ENCODE results near the gene PLA2G2E.
"Not testable (repeated sequence)": the region's sequence is repeated elsewhere in the genome, so short reads cannot be mapped to it uniquely, and the experiment has no call there.

The PLA2G2E gene

DNA sequence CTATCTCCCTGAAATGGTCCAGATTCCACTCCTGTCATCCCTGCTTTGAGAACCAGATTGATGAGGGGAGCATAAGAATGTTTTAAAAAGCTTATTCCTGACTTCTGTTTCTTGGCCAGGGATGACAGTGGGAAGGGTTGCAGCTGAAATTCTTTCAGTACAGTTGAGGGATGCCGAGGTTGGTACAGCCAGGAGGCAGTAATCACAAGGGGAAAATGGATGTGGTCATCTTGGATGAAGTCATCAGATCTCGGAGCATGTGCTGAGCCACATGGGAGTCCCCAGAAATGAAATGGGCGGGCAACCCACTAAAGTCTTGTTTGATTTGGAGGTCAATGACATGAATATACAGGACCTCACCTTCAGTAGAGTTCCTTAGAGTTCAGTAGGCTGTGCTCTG lies 18.7 kb upstream of the PLA2G2E start:
- no peaks in the 10 kb centered on the region for H3K36me3 Mint-ChIP-seq
- no peaks in the 10 kb centered on the region for H3K4me1 Mint-ChIP-seq (ENCODE audit: low read depth)
- no peak overlapping the region for H3K4me3 Mint-ChIP-seq
- no peak overlapping the region for H3K27ac Mint-ChIP-seq
- H3K9me3 Mint-ChIP-seq (ENCODE audit: low read depth): no peaks in the 10 kb centered on the region
- peaks cover 7% of the 10 kb centered on the region for H3K27me3 Mint-ChIP-seq

DNA sequence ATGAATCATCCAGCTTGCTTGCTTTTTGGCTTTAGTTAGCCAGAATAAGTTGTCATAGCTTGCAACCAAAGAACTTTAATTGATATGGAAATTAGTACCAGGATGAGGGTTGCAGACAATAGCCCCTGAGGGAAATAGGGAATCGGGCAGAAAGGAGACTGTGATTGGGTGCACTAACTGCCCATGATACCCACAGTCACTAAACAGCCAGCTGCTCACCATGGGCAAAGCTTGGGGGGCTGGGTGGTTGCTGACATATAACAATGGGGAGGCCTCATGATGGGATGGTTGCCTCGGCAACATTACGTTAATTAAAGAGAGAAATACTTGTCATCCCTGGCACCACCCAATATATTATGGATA lies 17.8 kb upstream of the PLA2G2E start:
- Mint-ChIP-seq H3K27me3 (peaks cover 3% of the 10 kb centered on the region), H3K36me3 (no peaks in the 10 kb centered on the region), H3K4me3 (no peak overlapping the region), H3K4me1 (ENCODE audit: low read depth) (no peaks in the 10 kb centered on the region), H3K9me3 (ENCODE audit: low read depth) (no peaks in the 10 kb centered on the region), H3K27ac (no peak overlapping the region)

DNA sequence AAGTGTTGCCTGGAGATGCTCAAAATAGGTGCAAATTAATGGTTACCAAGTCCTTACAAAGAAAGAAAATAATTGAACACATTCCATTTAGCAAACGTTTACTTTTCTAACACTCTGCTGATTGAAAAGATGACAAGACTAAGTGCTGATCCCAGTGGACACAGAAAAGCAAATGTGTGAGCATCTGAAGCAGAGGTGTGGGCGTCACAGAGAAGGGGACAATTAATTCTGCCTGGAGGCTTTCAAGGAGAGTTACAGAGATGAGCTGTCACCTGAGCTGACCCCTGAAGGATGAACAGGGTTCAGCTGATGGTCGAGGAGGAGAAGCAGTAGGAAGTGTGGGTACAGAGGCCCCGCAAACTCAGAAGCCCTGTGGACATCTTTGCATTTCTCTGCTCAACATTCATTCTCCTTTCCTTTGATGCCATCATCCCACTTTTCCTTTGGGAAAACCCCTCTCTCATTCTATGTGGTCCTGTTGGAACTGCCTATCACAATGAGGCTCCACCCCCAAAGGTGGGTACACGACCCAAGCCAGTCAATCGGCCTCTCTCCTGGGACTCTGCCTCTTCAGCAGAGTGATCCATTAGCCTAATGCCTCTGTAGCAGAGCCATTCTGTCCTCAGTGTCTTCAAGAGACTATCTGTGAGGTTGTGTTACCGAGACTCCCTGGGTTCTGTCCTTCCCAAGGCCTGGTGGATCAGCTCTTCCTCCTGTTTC lies 17.2 kb upstream of the PLA2G2E start:
- Mint-ChIP-seq H3K27me3 (peaks cover 3% of the 10 kb centered on the region), H3K27ac (no peak overlapping the region), H3K9me3 (ENCODE audit: low read depth) (no peaks in the 10 kb centered on the region), H3K36me3 (no peaks in the 10 kb centered on the region), H3K4me1 (ENCODE audit: low read depth) (no peaks in the 10 kb centered on the region), H3K4me3 (no peak overlapping the region)

DNA sequence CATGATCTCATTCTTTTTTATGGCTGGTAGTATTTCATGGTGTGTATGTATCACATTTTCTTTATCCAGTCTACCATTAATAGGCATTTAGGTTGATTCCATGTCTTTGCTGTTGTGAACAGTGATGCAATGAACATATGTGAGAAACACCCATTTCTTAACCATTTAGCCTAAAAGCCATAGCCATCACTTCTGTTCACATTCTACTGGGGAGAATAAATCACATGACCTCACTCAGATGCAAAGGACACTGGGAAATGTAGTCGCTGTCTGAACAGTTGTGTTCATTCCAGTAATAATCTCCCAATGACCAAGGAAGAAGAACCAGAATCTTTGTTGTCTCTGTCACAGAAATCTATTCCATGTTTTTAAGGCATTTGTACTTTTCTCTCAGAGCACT lies 15.1 kb upstream of the PLA2G2E start:
- H3K4me1 Mint-ChIP-seq (ENCODE audit: low read depth): no peaks in the 10 kb centered on the region
- no peaks in the 10 kb centered on the region for H3K27me3 Mint-ChIP-seq
- no peaks in the 10 kb centered on the region for H3K36me3 Mint-ChIP-seq
- no peak overlapping the region for H3K4me3 Mint-ChIP-seq
- no peaks in the 10 kb centered on the region for H3K9me3 Mint-ChIP-seq (ENCODE audit: low read depth)
- H3K27ac Mint-ChIP-seq: no peak overlapping the region

DNA sequence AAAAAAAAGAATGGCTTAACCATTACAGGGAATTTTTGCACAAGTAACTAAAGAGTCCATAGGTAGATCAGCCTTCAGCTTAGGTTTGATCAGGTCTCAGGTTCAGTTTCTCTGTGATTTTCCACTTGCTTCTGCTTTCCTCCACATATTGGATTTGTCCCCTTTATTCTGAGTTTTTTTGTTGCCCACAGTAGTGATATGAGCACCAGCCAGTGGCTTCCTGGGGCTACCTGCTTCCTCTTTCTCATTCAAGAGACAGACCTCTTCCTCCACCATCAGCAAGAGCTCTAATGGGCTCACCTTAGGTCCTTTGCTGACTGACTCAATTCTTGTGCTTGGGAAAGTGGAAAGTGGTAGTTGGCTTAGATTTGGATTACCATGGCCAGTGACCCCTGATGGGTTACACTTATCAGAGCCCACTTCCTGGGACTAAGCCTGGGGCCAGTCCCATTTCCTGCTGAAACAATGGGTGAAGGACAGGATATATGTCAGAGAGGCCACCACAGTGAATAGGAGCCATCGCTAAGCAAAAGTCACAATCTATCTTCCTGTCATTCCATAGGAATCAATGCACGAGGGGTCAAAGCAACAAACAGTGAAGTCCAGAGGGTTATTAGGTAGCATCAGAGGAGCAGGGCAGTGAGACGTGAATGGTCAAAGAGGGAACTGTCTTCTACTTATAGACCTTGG lies 12.8 kb upstream of the PLA2G2E start:
- H3K4me3 Mint-ChIP-seq: no peak overlapping the region
- H3K4me1 Mint-ChIP-seq (ENCODE audit: low read depth): no peaks in the 10 kb centered on the region
- H3K27me3 Mint-ChIP-seq: no peaks in the 10 kb centered on the region
- H3K9me3 Mint-ChIP-seq (ENCODE audit: low read depth): peaks cover 10% of the 10 kb centered on the region
- H3K36me3 Mint-ChIP-seq: peaks cover 6% of the 10 kb centered on the region
- no peak overlapping the region for H3K27ac Mint-ChIP-seq

DNA sequence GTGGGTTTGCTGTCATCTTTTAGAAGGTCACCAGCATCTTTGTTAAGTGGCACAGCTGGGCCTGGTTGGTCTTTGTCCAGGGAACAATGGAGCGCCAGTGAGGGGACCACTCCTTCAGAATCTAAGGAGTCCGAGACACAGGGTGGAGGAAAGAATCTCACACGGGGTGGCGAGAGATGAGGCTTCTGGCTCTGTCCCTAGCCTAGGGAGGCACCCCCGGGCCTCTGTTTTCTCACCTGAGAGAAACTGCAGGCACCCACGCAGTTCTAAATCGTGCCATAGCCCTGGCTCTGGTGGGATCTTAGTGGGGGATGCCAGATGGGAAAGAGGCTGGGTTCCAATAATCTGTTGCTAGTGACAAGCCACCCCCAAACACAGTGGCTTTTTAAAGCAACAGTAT lies 10.9 kb upstream of the PLA2G2E start:
- H3K27me3 Mint-ChIP-seq: no peaks in the 10 kb centered on the region
- no peak overlapping the region for H3K4me3 Mint-ChIP-seq
- H3K9me3 Mint-ChIP-seq (ENCODE audit: low read depth): peaks cover 10% of the 10 kb centered on the region
- no peak overlapping the region for H3K27ac Mint-ChIP-seq
- no peaks in the 10 kb centered on the region for H3K4me1 Mint-ChIP-seq (ENCODE audit: low read depth)
- peaks cover 6% of the 10 kb centered on the region for H3K36me3 Mint-ChIP-seq

DNA sequence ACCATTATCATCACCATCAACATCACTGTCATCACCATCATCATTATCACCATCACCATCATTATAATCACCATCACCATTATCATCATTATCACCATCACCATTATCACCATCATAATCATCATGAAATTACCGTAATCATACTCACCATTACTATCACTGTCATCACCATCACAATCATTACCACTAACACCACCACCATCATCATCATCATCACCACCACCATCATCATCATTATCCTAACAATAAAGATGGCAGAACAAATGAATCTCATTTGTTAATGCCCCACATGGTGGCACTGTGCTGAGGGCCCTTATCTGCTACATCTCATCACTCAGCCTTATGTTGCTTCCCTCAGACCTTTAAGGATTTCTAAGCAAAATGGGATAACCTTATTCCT lies 9.4 kb upstream of the PLA2G2E start:
- Mint-ChIP-seq H3K27me3 (no peaks in the 10 kb centered on the region), H3K36me3 (peaks cover 6% of the 10 kb centered on the region), H3K4me1 (ENCODE audit: low read depth) (no peaks in the 10 kb centered on the region), H3K9me3 (ENCODE audit: low read depth) (peaks cover 10% of the 10 kb centered on the region), H3K4me3 (no peak overlapping the region), H3K27ac (no peak overlapping the region)

DNA sequence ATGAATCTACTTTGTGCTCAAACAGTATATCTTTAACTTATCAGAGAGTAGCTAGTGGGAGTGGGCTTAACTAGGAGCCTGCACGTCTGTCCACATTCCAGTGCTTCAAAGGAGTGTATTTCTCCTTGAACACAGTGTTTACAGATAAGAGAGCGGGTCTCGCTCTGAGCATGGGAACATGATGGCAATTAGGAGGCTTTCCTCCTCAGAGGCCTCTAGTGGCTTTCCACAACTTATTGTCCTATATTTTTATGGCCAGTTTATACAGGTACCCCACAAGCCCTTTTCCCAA lies 3.7 kb upstream of the PLA2G2E start:
- H3K4me3 Mint-ChIP-seq; H3K27me3 Mint-ChIP-seq; H3K36me3 Mint-ChIP-seq; H3K9me3 Mint-ChIP-seq (ENCODE audit: low read depth); H3K4me1 Mint-ChIP-seq (ENCODE audit: low read depth); H3K27ac Mint-ChIP-seq: not testable (repeated sequence)

DNA sequence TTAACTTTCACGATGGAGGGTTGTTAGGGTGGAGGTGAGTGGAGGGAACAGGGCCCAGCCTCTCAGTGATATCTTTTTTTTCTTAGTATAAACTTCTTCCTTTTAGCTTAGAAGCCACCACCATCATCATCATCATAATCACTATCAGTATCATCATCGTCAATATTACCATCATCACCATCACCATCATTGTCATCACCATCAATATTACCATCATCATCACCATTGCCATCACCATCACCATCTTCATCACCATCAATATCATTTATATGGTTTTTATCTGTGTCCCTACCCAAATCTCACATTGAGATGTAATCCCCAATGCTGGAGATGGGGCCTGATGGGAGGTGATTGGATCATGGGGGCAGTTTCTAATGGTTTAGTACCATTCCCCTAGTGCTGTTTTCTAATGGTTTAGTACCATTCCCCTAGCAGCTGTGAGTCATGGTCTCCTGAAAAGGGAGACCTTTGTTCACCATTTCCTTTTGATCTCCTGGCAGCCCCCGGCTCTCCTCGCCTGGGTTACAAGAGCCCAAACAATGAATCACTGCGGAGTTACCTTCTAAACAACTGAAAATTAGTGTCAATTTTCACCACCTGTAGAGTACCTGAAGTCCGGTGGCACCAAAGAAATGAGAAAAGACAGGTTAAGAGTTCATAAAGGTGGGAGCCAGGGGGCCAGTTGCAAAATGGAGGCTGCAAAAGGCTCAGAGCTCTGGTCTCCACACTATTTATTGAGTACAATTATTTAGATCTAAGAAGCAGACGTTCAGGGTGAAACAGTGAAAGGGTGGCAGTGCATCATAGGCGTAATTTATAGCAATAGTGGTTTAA lies 3.1 kb upstream of the PLA2G2E start:
- Mint-ChIP-seq H3K27ac (no peak overlapping the region), H3K36me3 (no peaks in the 10 kb centered on the region), H3K9me3 (ENCODE audit: low read depth) (no peaks in the 10 kb centered on the region), H3K27me3 (no peaks in the 10 kb centered on the region), H3K4me3 (no peak overlapping the region), H3K4me1 (ENCODE audit: low read depth) (no peaks in the 10 kb centered on the region)

DNA sequence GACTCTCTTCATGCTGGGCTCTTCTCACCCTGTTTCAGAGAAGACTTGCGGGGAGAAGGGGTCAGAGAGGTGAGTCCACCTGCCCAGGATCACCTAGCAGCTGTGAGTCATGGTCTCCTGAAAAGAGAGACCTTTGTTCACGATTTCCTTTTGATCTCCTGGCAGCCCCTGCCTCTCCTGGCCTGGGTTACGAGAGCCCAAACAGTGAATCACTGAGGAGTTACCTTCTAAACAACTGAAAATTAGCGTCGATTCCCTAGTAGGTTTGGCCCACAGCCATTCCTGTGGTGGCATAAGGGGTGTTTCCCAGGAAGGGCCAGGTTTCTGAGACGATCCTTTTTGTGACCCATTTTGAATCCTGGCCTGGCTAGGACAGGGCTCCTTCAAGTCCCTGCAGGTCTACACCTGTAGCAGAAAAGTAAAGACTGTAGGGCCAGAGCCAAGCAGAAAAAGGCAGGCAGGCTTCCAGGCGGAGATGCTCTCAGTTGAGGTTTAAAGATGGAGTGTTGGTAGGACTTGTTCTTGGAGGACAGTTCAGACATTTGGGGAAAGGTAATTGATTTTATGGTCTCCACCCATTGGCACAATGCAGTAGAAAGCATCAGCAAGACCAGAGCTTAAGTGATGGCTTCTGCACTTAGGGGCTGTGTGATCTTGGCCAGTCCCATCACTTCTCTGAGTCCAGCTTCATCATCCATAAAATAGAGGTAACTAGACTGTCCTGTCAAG lies 2.1 kb upstream of the PLA2G2E start:
- no peaks in the 10 kb centered on the region for H3K36me3 Mint-ChIP-seq
- no peak overlapping the region for H3K4me3 Mint-ChIP-seq
- H3K27ac Mint-ChIP-seq: no peak overlapping the region
- H3K4me1 Mint-ChIP-seq (ENCODE audit: low read depth): no peaks in the 10 kb centered on the region
- no peaks in the 10 kb centered on the region for H3K9me3 Mint-ChIP-seq (ENCODE audit: low read depth)
- no peaks in the 10 kb centered on the region for H3K27me3 Mint-ChIP-seq

DNA sequence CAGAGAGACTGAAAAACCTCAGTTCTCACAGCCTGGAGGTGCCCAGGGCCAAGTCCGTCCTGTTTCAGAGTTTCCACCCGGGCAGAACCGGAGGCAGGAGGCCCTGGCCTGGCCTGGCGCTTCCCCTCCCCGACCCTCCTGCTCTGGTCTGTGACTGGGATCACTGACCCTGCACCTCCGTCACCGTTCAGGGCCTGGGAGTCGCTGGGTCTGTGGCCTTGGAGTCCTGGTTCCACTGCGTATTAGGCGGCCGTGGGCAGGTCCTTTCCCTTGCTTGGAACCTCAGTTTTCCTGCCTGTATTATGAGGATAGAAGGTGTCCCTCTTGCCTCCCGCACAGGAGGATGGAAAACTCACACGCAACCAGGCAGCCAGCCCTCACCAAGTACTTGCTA lies 533 bp upstream of the PLA2G2E start:
- no peaks in the 10 kb centered on the region for H3K9me3 Mint-ChIP-seq (ENCODE audit: low read depth)
- H3K27me3 Mint-ChIP-seq: no peaks in the 10 kb centered on the region
- H3K4me3 Mint-ChIP-seq: no peak overlapping the region
- H3K36me3 Mint-ChIP-seq: no peaks in the 10 kb centered on the region
- H3K4me1 Mint-ChIP-seq (ENCODE audit: low read depth): no peaks in the 10 kb centered on the region
- H3K27ac Mint-ChIP-seq: no peak overlapping the region

DNA sequence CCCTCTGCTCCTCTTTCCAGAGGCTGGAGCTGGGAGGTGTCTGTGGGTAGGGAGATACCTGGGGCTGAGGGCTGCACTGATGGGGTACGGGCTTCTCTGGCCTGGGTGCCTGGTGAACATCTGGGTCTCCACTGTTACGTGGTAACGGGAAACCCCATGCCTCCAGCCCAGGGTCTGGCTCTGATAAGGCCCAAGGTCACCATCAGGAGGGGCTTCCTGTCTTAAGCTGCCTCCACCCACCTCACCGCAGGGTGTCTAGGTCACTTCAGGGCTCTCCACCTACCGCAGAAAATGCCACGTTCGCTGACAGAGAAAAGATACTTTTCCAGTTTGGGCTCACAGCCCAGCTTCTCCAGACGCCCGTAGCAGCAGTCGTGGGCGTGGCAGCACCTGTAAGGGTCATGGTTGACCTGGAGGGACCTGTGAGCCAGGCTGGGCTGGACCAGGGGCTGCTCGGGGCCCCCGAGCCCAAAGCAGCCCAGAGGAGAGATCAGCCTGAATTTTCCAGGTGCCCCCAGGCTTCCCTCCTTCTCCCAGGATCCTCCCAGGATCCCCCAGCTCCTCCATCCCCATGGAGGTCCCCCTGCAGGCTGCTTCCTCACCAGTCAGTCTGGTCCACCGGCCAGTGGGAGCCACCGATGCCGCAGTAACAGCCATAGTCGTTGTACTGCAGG lies 1.3 kb downstream of the PLA2G2E start:
- H3K27me3 Mint-ChIP-seq: no peaks in the 10 kb centered on the region
- no peak overlapping the region for H3K27ac Mint-ChIP-seq

DNA sequence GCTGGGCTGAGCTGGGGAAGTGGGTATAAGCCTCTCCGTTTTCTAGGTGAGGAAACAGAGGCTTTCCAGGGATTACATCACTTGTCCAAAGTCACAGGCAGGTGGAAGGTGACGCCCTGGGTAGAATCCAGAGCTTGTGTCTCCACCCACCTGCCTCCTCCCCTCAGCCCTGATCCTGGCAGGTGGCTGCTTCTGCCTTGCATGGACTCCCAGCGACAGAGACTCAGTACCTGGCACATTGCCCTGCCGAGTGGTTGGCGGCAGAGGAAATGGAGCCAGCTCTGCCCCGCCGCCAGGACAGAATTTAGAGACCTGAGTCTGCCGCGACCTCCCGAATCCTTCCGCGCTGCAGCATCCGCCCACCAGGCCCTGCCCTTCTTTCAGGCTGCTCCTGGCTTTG lies 2.1 kb downstream of the PLA2G2E start:
- Mint-ChIP-seq H3K9me3 (ENCODE audit: low read depth) (no peaks in the 10 kb centered on the region), H3K36me3 (no peaks in the 10 kb centered on the region), H3K4me1 (ENCODE audit: low read depth) (peaks cover 2% of the 10 kb centered on the region), H3K27ac (no peak overlapping the region), H3K4me3 (no peak overlapping the region), H3K27me3 (no peaks in the 10 kb centered on the region)

More for the DNA sequence above, 1.3 kb downstream of the PLA2G2E start:
- H3K4me1 Mint-ChIP-seq (ENCODE audit: low read depth): peaks cover 2% of the 10 kb centered on the region
- no peak overlapping the region for H3K4me3 Mint-ChIP-seq
- no peaks in the 10 kb centered on the region for H3K9me3 Mint-ChIP-seq (ENCODE audit: low read depth)
- no peaks in the 10 kb centered on the region for H3K36me3 Mint-ChIP-seq

DNA sequence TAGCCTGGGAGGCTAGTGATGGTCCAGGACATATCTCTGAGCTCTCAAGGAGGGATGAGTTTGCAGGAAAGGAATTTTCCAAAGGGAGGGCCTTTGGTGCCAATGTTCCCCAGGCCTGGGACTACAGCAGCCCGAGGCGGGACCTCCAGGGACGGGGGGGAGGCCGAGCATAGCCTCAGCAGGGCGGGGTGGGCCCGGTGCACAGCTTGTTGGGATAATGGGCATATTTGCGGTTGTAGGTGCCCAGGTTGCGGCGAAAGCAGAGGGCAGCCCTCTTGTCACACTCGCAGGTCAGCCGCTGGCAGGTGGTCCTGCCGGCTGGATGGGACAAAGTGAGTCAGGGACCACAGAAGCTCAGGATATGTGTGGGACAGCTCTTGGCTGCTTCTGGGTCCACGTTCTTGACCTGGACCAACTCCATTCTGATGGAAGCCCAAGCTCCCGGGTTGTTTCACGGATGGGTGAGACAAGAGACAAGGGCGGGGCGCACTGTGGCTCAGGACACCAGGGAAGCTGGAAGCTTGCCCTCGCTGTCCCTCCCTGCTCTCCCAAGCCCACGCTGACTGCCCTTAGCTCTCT lies 3.2 kb downstream of the PLA2G2E start:
- H3K4me1 Mint-ChIP-seq (ENCODE audit: low read depth): peaks cover 2% of the 10 kb centered on the region
- H3K27ac Mint-ChIP-seq: no peak overlapping the region
- H3K27me3 Mint-ChIP-seq: no peaks in the 10 kb centered on the region
- no peaks in the 10 kb centered on the region for H3K36me3 Mint-ChIP-seq
- no peaks in the 10 kb centered on the region for H3K9me3 Mint-ChIP-seq (ENCODE audit: low read depth)
- no peak overlapping the region for H3K4me3 Mint-ChIP-seq
